PC-3 (cell line): ENCODE measurements around the gene TMEM147.

Source experiments
- EZH2 ChIP-seq: fragments of 300-600 bp; sonication (generic); IDR thresholded peaks from one replicate; pipeline ENCODE4 v1.6.1; 2017; ENCODE audit warnings: antibody characterized with exemption, mild to moderate bottlenecking, low read length; ENCODE audit not compliant: unreplicated experiment
- TF ChIP-seq, protein P1 (sequence below): fragments of 300-600 bp; sonication (generic); conservative IDR thresholded peaks from 2 replicates; pipeline ENCODE4 v1.5.1; 2017; ENCODE audit warnings: antibody characterized with exemption, low read depth, mild to moderate bottlenecking, low read length

DNA sequence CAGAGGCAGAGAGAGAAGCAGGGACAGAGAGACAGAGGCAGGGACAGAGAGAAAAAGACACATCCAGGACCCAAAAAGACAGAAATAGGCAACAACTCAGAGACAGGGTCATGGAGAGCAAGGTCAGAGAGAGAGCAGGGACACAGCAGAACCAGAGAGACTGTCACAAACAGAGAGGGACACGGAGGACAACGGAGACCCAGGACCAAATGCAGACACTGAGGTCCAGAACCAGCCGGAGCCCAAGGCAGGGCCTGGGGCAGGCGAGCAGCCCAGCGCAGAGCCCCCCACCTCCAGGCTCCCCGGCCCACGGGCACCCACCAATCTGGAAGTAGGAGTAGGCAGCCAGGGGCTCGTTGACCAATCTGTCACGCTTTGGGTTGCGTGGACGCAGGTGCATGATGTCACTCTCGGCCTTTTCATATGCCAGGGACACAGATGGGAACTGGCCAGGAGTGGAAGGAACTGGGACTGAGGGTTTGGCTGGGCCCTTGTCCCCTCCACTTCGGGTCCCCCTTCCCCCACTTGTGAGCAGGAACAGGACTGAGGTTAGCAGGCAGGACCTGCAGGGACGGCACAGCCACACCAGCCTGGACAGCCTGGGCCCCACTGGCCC, 8.1 kb downstream of the TMEM147 start:
- TF ChIP-seq EZH2: no peak
- TF ChIP-seq, protein P1, sequence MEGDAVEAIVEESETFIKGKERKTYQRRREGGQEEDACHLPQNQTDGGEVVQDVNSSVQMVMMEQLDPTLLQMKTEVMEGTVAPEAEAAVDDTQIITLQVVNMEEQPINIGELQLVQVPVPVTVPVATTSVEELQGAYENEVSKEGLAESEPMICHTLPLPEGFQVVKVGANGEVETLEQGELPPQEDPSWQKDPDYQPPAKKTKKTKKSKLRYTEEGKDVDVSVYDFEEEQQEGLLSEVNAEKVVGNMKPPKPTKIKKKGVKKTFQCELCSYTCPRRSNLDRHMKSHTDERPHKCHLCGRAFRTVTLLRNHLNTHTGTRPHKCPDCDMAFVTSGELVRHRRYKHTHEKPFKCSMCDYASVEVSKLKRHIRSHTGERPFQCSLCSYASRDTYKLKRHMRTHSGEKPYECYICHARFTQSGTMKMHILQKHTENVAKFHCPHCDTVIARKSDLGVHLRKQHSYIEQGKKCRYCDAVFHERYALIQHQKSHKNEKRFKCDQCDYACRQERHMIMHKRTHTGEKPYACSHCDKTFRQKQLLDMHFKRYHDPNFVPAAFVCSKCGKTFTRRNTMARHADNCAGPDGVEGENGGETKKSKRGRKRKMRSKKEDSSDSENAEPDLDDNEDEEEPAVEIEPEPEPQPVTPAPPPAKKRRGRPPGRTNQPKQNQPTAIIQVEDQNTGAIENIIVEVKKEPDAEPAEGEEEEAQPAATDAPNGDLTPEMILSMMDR: no peak
